Smooth muscle cell (in vitro differentiated cells): Measurements from ENCODE around the gene GLRX2. TPM values are rescaled to one million over a fixed set of nuclear protein-coding genes. Genes with fewer than 3 reads are reported as not detected.

Experiments used
- DNase-seq: peaks from one replicate; lab custom pipeline; 2025; ENCODE audit not compliant: unreplicated experiment; lab: John Stamatoyannopoulos, UW
- H2AFZ ChIP-seq: fragments of 200-600 bp; sonication (generic); 2 replicates; pipeline ENCODE4 v1.6.0; 2016; ENCODE audit warnings: antibody characterized with exemption, low read depth, mild to moderate bottlenecking
- H3F3A ChIP-seq: fragments of 200-600 bp; sonication (generic); 2 replicates; pipeline ENCODE4 v1.6.0; 2017; ENCODE audit warnings: antibody characterized with exemption, low read depth
- H3K27ac ChIP-seq: fragments of 200-600 bp; sonication (generic); 2 replicates; pipeline ENCODE4 v1.5.1; 2016; ENCODE audit warnings: low read depth, mild to moderate bottlenecking
- H3K27me3 ChIP-seq: fragments of 200-600 bp; sonication (generic); 2 replicates; pipeline ENCODE4 v1.6.1; 2016; ENCODE audit warnings: low read depth, mild to moderate bottlenecking
- H3K36me3 ChIP-seq: fragments of 200-600 bp; sonication (generic); 2 replicates; pipeline ENCODE4 v1.5.1; 2016; ENCODE audit warnings: low read depth
- H3K4me1 ChIP-seq: fragments of 200-600 bp; sonication (generic); 2 replicates; pipeline ENCODE4 v1.5.1; 2016; ENCODE audit warnings: low read depth
- H3K4me2 ChIP-seq: fragments of 200-600 bp; sonication (generic); 2 replicates; pipeline ENCODE4 v1.6.0; 2016; ENCODE audit warnings: mild to moderate bottlenecking
- H3K4me3 ChIP-seq: fragments of 200-600 bp; sonication (generic); 2 replicates; pipeline ENCODE4 v1.5.1; 2016; ENCODE audit warnings: mild to moderate bottlenecking
- H3K79me2 ChIP-seq: fragments of 200-600 bp; sonication (generic); 2 replicates; pipeline ENCODE4 v1.6.0; 2016; ENCODE audit warnings: low read depth, mild to moderate bottlenecking
- H3K9ac ChIP-seq: fragments of 200-600 bp; sonication (generic); 2 replicates; pipeline ENCODE4 v1.6.0; 2016; ENCODE audit warnings: low read depth
- H3K9me3 ChIP-seq: fragments of 200-600 bp; sonication (generic); replicated peaks from 2 replicates; pipeline ENCODE4 v1.5.1; 2016; ENCODE audit warnings: low read depth
- H4K20me1 ChIP-seq: fragments of 200-600 bp; sonication (generic); 2 replicates; pipeline ENCODE4 v1.6.0; 2016; ENCODE audit warnings: low read depth
- CTCF ChIP-seq: fragments of 200-600 bp; sonication (generic); IDR thresholded peaks from 2 replicates; pipeline ENCODE4 v1.5.1; 2017; ENCODE audit warnings: borderline replicate concordance, mild to moderate bottlenecking, antibody characterized with exemption; ENCODE audit not compliant: insufficient read depth, poor library complexity, severe bottlenecking
- WGBS: methylation state at CpG from one replicate; pipeline ENCODE4 v1.1.7; 2016; ENCODE audit warnings: low lambda C conversion rate; 5-methylcytosine and 5-hydroxymethylcytosine counted together
- polyA plus RNA-seq: library from polyadenylated mRNA; unstranded; fragments of >200 nt; fragmentation: Nextera tagmentation; extraction: Ambion mirVana; gene quantifications from 2 replicates; pipeline ENCODE4 v1.2.1, GENCODE V29; 2016
- total RNA-seq: library from RNA; depleted of rRNA; stranded (reverse); fragments of >200 nt; gene quantifications from 2 replicates; pipeline ENCODE4 v1.2.3, GENCODE V29; 2014

GLRX2 gene
- total and polyA plus RNA-seq, 2 experiments from 2014 or later: 21.7 to 25.9 TPM

DNA sequence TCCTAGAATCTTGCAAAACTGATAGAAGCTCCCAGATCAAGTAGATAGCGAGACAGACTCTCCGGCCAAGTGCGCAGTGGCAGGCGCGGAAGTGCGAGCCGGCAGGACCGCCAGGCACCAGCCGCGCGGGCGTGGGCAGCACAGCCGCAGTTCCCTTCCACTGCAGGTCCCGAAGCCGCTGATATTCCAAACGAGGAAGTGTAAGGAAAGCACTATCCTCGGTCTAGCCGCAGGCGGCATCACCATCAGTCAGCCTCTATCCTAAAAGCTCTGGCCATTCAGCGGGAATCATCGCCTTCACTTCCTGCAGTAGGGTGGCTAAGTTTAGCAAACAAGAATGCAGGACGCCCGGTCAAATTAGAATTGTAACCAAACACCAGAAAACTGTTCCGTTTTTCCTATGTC is 710 bp downstream of the GLRX2 start:
- under 1% methylated on average over 24 of the region's 24 CpGs for WGBS
- peaks cover 4% of the 10 kb centered on the region for H3K4me1 ChIP-seq
- TF ChIP-seq CTCF: no peak

GRCh38 chr1:193103759-193104501 is 1.3 kb downstream of the GLRX2 start:
- H3K79me2 ChIP-seq: peaks cover 32% of the 10 kb centered on the region
- H3K36me3 ChIP-seq: no peaks in the 10 kb centered on the region
- H3K27me3 ChIP-seq: no peaks in the 10 kb centered on the region
- peak overlapping the region; percentile 91 for H3K27ac ChIP-seq
- 49% methylated on average over 9 of the region's 9 CpGs for WGBS
- no peak for DNase-seq
- H2AFZ ChIP-seq: peak overlapping the region; percentile 98
- peak overlapping the region; percentile 88 for H3K9ac ChIP-seq
- peak overlapping the region; percentile 97 for H3K4me2 ChIP-seq
- H3K9me3 ChIP-seq: no peaks in the 10 kb centered on the region
- TF ChIP-seq CTCF: no peak
- H3K4me1 ChIP-seq: peaks cover 4% of the 10 kb centered on the region
- H3K4me3 ChIP-seq: peak overlapping the region; percentile 91
- peaks cover 16% of the 10 kb centered on the region for H3F3A ChIP-seq
- H4K20me1 ChIP-seq: no peaks in the 10 kb centered on the region

More for the DNA sequence above, 710 bp downstream of the GLRX2 start:
- no peaks in the 10 kb centered on the region for H3K36me3 ChIP-seq
- peak overlapping the region; percentile 97 for H3K4me2 ChIP-seq
- no peak for DNase-seq
- H4K20me1 ChIP-seq: no peaks in the 10 kb centered on the region
- no peaks in the 10 kb centered on the region for H3K9me3 ChIP-seq
- H3K9ac ChIP-seq: peak overlapping the region; percentile 88
- peaks cover 32% of the 10 kb centered on the region for H3K79me2 ChIP-seq
- peaks cover 16% of the 10 kb centered on the region for H3F3A ChIP-seq
- H3K4me3 ChIP-seq: peak overlapping the region; percentile 91
- H3K27me3 ChIP-seq: no peaks in the 10 kb centered on the region
- H3K27ac ChIP-seq: peak overlapping the region; percentile 91
- peak overlapping the region; percentile 98 for H2AFZ ChIP-seq

- Histone ChIP-seq H3K27ac (no peak overlapping the region), H3K4me3 (no peak overlapping the region)
These were observed 2.6 kb downstream of the GLRX2 start for GRCh38 chr1:193102662-193103061.

More at GRCh38 chr1:193102662-193103061, 2.6 kb downstream of the GLRX2 start:
- Histone ChIP-seq H3K4me2 (no peak overlapping the region), H3K36me3 (no peaks in the 10 kb centered on the region), H3K27me3 (no peaks in the 10 kb centered on the region), H3F3A (peaks cover 16% of the 10 kb centered on the region), H4K20me1 (no peaks in the 10 kb centered on the region), H3K4me1 (peaks cover 4% of the 10 kb centered on the region), H3K9me3 (no peaks in the 10 kb centered on the region), H3K79me2 (peaks cover 32% of the 10 kb centered on the region), H2AFZ (no peak overlapping the region), H3K9ac (no peak overlapping the region)
- no peak for TF ChIP-seq CTCF
- WGBS: 74% methylated on average over 5 of the region's 5 CpGs
- DNase-seq: no peak
